GM12873 (cell line): ENCODE results near the gene PLEKHH2.
A peak's percentile ranks its signal among the peaks of the same experiment; 100 is the strongest.

Experiments used
- TF ChIP-seq, protein P1 (sequence below): IDR thresholded peaks from 2 replicates; pipeline ENCODE4 v1.5.1; 2012; ENCODE audit warnings: low read depth, mild to moderate bottlenecking, moderate library complexity, low read length, control low read depth; ENCODE audit not compliant: insufficient read depth; ENCODE audit errors: missing control alignments

Gene PLEKHH2

DNA sequence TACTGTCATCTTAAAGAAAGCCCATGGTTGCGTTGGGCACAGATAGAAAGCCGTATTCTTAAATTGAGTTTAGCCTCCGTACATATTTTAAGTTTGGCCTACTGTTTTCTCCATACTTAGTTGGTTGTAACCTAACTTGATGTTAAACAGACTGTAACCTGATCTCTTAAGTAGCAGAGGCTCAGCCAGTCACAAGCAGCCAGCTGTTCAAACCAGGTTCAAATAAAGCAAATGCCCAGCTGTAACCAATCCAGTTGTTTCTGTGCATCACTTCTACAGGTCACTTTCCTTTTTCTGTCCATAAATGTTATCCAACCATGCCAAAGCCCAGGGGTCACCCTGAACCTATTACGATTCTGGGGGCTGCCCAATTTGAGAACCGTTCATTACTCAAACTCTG is 31.2 kb upstream of the PLEKHH2 start:
- TF ChIP-seq, protein P1, sequence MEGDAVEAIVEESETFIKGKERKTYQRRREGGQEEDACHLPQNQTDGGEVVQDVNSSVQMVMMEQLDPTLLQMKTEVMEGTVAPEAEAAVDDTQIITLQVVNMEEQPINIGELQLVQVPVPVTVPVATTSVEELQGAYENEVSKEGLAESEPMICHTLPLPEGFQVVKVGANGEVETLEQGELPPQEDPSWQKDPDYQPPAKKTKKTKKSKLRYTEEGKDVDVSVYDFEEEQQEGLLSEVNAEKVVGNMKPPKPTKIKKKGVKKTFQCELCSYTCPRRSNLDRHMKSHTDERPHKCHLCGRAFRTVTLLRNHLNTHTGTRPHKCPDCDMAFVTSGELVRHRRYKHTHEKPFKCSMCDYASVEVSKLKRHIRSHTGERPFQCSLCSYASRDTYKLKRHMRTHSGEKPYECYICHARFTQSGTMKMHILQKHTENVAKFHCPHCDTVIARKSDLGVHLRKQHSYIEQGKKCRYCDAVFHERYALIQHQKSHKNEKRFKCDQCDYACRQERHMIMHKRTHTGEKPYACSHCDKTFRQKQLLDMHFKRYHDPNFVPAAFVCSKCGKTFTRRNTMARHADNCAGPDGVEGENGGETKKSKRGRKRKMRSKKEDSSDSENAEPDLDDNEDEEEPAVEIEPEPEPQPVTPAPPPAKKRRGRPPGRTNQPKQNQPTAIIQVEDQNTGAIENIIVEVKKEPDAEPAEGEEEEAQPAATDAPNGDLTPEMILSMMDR = no peak

DNA sequence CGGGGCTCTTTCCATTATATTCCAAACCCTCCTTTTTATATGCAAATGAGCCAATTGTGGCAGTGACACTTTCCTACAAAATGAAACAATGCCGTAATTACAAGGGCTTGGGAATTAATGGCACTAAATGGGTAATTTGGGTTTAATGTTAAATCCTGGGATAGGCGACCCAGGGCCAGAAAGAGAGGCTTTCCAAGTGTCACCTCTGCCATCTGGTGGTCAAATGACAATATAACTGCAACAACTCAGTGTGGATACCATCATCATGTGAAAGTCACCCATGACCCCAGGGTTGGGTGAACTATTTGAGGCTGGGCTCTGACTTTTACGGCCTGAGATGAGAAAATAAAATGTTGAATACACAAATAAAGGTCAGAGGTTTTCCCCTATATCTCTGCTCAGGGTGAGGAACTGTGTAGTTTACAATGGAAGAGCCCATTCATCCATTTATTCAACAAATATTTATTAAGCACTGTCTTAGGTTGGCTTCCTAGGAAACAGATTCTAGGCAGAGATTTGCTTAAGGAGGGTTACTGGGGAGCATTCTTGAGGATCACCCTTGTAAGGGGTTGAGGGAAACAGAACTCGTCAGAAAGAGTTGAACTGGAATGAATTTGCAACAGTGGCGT is 27.7 kb upstream of the PLEKHH2 start:
- TF ChIP-seq, protein P1 = peak; percentile 75

DNA sequence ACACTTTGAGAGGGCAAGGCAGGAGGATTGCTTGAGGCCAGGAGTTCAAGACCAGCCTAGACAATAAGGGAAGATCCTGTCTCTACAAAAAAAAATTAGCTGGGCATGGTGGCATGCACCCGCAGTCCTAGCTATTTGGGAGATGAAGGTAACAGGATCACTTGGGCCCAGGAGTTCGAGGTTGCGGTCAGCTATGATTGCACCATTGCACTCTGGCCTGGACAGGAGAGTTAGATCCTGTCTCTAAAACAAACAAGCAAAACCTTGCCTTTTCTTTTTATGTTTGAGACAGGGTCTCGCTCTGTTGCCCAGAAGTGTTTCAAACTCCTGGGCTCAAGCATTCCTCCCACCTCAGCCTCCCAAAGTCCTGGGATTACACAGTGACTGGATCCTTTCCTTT is 26.7 kb upstream of the PLEKHH2 start:
- TF ChIP-seq, protein P1 = no peak

DNA sequence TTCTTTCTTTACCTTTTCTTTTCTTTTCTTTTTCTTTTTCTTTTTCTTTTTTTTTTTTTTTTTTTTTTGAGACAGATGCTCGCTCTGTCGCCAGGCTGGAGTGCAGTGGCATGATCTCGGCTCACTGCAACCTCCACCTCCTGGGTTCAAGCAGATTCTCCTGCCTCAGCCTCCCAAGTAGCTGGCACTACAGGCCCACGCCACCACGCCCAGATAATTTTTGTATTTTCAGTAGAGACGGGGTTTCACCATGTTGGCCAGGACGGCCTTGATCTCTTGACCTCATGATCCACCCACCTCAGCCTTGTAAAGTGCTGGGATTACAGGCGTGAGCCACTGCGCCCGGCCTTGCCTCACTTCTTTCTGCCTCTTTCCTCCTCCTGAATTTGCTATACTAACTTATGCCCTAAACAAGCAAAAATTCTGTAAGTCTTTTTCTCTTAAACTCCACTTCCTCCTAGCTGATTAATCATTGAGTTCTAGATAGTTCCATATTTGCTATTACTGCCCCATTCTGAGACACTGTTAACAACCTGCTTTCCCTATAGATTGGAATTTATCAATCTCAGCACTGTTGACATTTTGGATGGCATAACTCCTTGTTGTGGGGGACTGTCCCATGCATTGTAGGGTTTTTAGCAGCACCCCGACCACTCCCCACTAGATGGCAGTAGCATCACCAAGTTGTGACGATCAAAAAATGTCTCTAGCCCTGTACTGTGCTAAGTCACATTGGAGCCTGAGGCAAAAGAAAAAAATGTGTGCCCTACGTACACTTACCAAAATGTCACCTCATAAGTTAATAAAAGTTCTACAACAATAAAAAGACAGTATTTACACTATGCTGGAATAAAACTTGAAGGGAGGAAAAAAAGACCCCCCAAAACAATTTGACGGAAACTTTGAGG is 24.8 kb upstream of the PLEKHH2 start:
- TF ChIP-seq, protein P1 = peak; percentile 84

DNA sequence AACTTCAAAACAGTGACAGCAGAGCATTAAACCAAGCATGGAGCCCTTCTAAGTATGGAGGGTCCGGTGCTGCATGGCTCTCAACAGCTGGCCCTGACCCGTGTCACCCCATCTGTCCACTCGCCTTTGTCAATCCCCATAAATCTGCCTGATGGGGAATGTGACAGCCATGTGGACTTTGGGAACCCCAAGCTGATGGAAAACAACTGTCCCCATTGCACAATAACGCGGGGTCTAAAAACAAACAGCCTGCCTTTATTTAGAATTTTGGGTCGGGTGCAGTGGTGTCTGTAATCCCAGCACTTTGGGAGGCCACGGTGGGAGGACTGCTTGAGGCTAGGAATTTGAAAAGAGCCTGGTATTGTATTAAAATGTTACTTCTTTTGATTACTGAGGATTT is 24.1 kb upstream of the PLEKHH2 start:
- TF ChIP-seq, protein P1 = no peak

DNA sequence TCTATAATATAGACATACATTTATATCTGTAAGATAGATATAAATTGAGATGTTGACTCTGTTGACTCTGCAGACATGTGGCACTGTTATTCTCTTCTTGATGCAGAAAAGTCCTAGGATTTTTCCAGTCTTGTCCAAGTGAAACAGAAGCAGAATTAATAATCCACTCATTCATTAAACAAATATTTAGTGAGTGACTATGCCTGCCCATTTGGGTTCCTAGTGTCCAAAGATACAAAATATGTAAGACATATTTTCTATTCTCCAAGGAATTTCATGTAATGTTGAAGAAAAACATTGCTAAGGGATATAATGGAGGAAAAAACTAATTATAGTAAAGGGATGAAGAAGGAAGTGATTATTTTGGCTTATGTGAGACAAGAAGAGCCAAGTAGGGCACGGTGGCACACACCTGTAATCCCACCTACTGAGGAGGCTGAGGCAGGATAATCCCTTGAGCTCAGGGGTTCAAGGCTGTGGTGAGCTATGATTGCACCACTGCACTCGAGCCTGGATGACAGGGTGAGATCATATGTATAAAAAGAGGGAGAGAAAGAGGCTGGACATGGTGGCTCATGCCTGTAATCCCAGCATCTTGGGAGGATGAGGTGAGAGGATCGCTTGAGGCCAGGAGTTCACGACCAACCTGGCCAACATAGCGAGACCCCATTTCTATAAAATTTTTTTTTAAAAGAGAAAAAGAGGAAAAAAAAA is 19.9 kb upstream of the PLEKHH2 start:
- TF ChIP-seq, protein P1 = no peak

DNA sequence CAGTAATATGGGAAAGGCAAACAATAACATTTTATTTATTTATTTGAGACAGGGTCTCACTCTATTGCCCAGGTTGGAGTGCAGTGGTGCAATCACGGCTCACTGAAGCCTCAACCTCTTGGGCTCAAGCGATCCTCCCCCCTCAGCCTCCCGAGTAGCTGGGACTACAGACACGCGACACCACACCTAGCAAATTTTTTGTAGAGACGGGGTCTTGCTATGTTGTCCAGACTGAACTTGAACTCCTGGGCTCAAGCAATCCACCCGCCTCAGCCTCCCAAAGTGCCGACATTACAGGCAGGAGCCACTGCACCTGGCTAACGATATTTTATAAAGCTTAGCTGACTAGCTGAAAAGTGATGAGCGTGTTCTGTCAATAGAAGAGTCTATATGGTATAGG is 17.5 kb upstream of the PLEKHH2 start:
- TF ChIP-seq, protein P1 = no peak
